GM19043 (cell line): ENCODE measurements around the gene TCFL5.

Experiments used
- ATAC-seq: cut with Tn5 transposase; IDR thresholded peaks from one replicate; pipeline ENCODE4 v1.9.1; 2021; ENCODE audit warnings: low read depth; ENCODE audit not compliant: unreplicated experiment

TCFL5 gene

GRCh38 chr20:62815066-62815991, 46.3 kb downstream of the TCFL5 start:
- no peak for ATAC-seq

GRCh38 chr20:62814709-62815065, 46.9 kb downstream of the TCFL5 start:
- ATAC-seq, result no peak

- no peak for ATAC-seq
These were observed 47.4 kb downstream of the TCFL5 start for GRCh38 chr20:62814060-62814708.

GRCh38 chr20:62813588-62813987, 48.0 kb downstream of the TCFL5 start:
- ATAC-seq, result no peak

- no peak for ATAC-seq
These were observed 48.8 kb downstream of the TCFL5 start for GRCh38 chr20:62812907-62813200.

GRCh38 chr20:62812181-62812906, 49.3 kb downstream of the TCFL5 start:
- no peak for ATAC-seq

- no peak for ATAC-seq
These were observed 49.9 kb downstream of the TCFL5 start for GRCh38 chr20:62811720-62812119.

- ATAC-seq, result no peak
These were observed 50.3 kb downstream of the TCFL5 start for GRCh38 chr20:62811320-62811719.

- no peak for ATAC-seq
These were observed 51.8 kb downstream of the TCFL5 start for GRCh38 chr20:62809530-62810428.

GRCh38 chr20:62808211-62808865, 53.3 kb downstream of the TCFL5 start:
- ATAC-seq, result no peak

- ATAC-seq, result no peak
These were observed 54.0 kb downstream of the TCFL5 start for GRCh38 chr20:62807444-62808210.

- no peak for ATAC-seq
These were observed 55.1 kb downstream of the TCFL5 start for GRCh38 chr20:62806383-62807050.

GRCh38 chr20:62805711-62806382, 55.8 kb downstream of the TCFL5 start:
- ATAC-seq, result no peak

GRCh38 chr20:62805155-62805710, 56.4 kb downstream of the TCFL5 start:
- no peak for ATAC-seq

- no peak for ATAC-seq
These were observed 56.9 kb downstream of the TCFL5 start, which contains the start of gene OGFR for GRCh38 chr20:62804627-62805154. Gene OGFR (plus strand): TSS chr20:62804835. CDS start chr20:62804860, 25 bp downstream.

- ATAC-seq, result no peak
These were observed 57.5 kb downstream of the TCFL5 start for GRCh38 chr20:62804021-62804626.
